ENCODE measurements around the gene RBBP8.

DNA sequence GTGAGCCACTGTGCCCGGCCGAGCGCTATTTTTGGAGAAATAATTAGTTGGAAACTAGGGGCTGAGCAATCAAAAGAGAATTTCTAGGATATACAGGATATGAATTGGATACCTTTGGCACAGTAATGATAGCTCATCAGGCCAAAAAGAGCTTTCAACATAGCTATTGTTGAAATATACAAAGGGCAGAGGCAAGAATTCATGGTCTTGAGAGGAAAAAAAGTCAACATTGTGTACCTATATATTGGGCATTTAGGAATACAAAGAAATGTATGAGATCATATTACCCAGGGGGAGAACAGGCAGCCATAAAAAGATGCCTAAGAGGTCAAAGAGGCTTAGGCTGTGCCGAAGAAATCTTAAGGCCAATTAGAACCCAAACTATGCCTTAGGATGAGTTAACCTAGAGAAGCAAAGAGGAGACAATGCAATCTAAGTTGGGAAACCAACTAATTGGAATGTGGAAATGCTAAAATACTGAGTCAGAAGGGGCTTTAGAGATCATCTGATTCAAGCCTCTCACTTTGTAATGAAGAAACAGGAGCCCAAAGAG, 99.0 kb downstream of the RBBP8 start:
- TF ChIP-seq EZH2 (IDR thresholded peaks at IDR 0.05; ENCODE audit: borderline replicate concordance, insufficient read depth, low read length, poor library complexity, severe bottlenecking) (no peak), TAF1 (IDR thresholded peaks at IDR 0.05; ENCODE audit: low read depth) (no peak), CTCF (IDR thresholded peaks at IDR 0.05; ENCODE audit: poor library complexity, severe bottlenecking) (no peak), RAD21 (conservative IDR thresholded peaks at IDR 0.05) (no peak), POLR2AphosphoS5 (IDR thresholded peaks at IDR 0.05) (no peak), REST (IDR thresholded peaks at IDR 0.05; ENCODE audit: borderline replicate concordance) (no peak), MXI1 (conservative IDR thresholded peaks at IDR 0.05; ENCODE audit: poor library complexity, severe bottlenecking) (no peak), EP300 (conservative IDR thresholded peaks at IDR 0.05; ENCODE audit: poor library complexity, severe bottlenecking) (no peak), SMC3 (conservative IDR thresholded peaks at IDR 0.05; ENCODE audit: poor library complexity) (no peak)
